Measurements from ENCODE around the gene MLF2. TPM values are rescaled to one million over a fixed set of nuclear protein-coding genes. Genes with fewer than 3 reads are reported as not detected.

Gene MLF2
- total RNA-seq, 2 experiments from 2014 or later = 79.7 to 87.3 TPM

- Histone ChIP-seq H3K4me2 (ENCODE audit: low read length) (peak overlapping the region; percentile 93), H3K36me3 (ENCODE audit: insufficient read depth, low read length) (peaks cover 6% of the 10 kb centered on the region; the same call in 1 of the 2 replicates), H4K20me1 (ENCODE audit: insufficient read depth, low read length) (no peaks in the 10 kb centered on the region), H3K4me3 (ENCODE audit: low read depth, low read length, poor library complexity, severe bottlenecking) (peak overlapping the region; percentile 69), H3K9me2 (ENCODE audit: insufficient read depth, low read length) (no peaks in the 10 kb centered on the region), H3K27ac (ENCODE audit: low read depth, low read length, poor library complexity, severe bottlenecking) (peak overlapping the region; percentile 96), H3K79me2 (ENCODE audit: insufficient read depth, low read depth, low read length) (peaks cover 16% of the 10 kb centered on the region; the same call in 1 of the 2 replicates), H3K9me3 (ENCODE audit: low read length) (no peaks in the 10 kb centered on the region), H3K4me1 (ENCODE audit: insufficient read depth, low read length, poor library complexity, severe bottlenecking) (peaks cover 70% of the 10 kb centered on the region), H2AFZ (ENCODE audit: low read length) (no peak overlapping the region)
- BruUV-seq (replicated peaks) = no TSS peak
- no peak for DNase-seq (ENCODE audit: low spot score)
- intact Hi-C loops (cut with micrococcal nuclease; ENCODE audit: unreplicated experiment) = loop anchor here (1.0 to 10.0 kb wide), 3 partner anchors 144 to 274 kb away; partner anchors contain the start of genes MRPL51 and NCAPD2
- ChIA-PET POLR2A (interaction anchor here (0.5 to 2.9 kb wide), 3 partner anchors 25 to 225 kb away, joined by 4 to 10 read pairs (median 6); partner anchors contain the start of genes COPS7A and MLF2), CTCF (ENCODE audit: unreplicated experiment) (interaction anchor here (0.5 to 1.3 kb wide), 5 partner anchors 9 to 257 kb away, joined by 3 to 12 read pairs (median 4); partner anchors contain the start of genes COPS7A, MLF2 and ZNF384)
- TF ChIP-seq EZH2phosphoT487 (IDR thresholded peaks at IDR 0.05; ENCODE audit: borderline replicate concordance, low read depth, low read length) = no peak
- TF ChIP-seq CTCF (conservative IDR thresholded peaks at IDR 0.05; ENCODE audit: low read length) = no peak
Observed at GRCh38 chr12:6698352-6699046, 54.4 kb downstream of the MLF2 start.

Small RNA genes lying within 50 kb of the gene (small RNA-seq; reads per million reads assigned to genes)
- gene RNU6-781P = not detected

Other genes starting within 250 kb of the MLF2 start
- 3,369 and 3,801 TPM in 2 replicates for gene GAPDH, start 218.6 kb downstream of the MLF2 start, total RNA-seq (2014; rRNA removed; shearing (Covaris generic))
- gene GAPDH, start 218.6 kb downstream of the MLF2 start, total RNA-seq (2022) = 3,794 and 4,502 TPM in 2 replicates
- gene IFFO1, start 197.1 kb downstream of the MLF2 start, total RNA-seq (2014; rRNA removed; shearing (Covaris generic)) = 16.9 and 25.4 TPM in 2 replicates
- gene IFFO1, start 197.1 kb downstream of the MLF2 start, total RNA-seq (2022) = 30.5 and 32.3 TPM in 2 replicates
- 87.9 and 116 TPM in 2 replicates for gene NOP2, start 184.8 kb downstream of the MLF2 start, total RNA-seq (2014; rRNA removed; shearing (Covaris generic))
- gene NOP2, start 184.8 kb downstream of the MLF2 start, total RNA-seq (2022) = 86.5 and 100 TPM in 2 replicates
- 287 and 319 TPM in 2 replicates for gene CHD4, start 145.8 kb downstream of the MLF2 start, total RNA-seq (2014; rRNA removed; shearing (Covaris generic))
- gene CHD4, start 145.8 kb downstream of the MLF2 start, total RNA-seq (2022) = 247 and 267 TPM in 2 replicates
- gene LPAR5, start 117.2 kb downstream of the MLF2 start, total RNA-seq (2014; rRNA removed; shearing (Covaris generic)) = 7.7 and 14.4 TPM in 2 replicates
- gene LPAR5, start 117.2 kb downstream of the MLF2 start, total RNA-seq (2022) = 25.3 and 25.6 TPM in 2 replicates
- 3.6 and 4.4 TPM in 2 replicates for gene ACRBP, start 105.7 kb downstream of the MLF2 start, total RNA-seq (2014; rRNA removed; shearing (Covaris generic))
- 9.3 and 9.4 TPM in 2 replicates for gene ACRBP, start 105.7 kb downstream of the MLF2 start, total RNA-seq (2022)
- gene ING4, start 90.0 kb downstream of the MLF2 start, total RNA-seq (2014; rRNA removed; shearing (Covaris generic)) = 27.1 and 38.1 TPM in 2 replicates
- gene ING4, start 90.0 kb downstream of the MLF2 start, total RNA-seq (2022) = 30.8 and 37.0 TPM in 2 replicates
- gene ZNF384, start 63.8 kb downstream of the MLF2 start, total RNA-seq (2014; rRNA removed; shearing (Covaris generic)) = 48.2 and 48.6 TPM in 2 replicates
- gene ZNF384, start 63.8 kb downstream of the MLF2 start, total RNA-seq (2022) = 95.5 and 109 TPM in 2 replicates
- 0.98 and 1.2 TPM in 2 replicates for gene PIANP, start 52.3 kb downstream of the MLF2 start, total RNA-seq (2014; rRNA removed; shearing (Covaris generic))
- gene PIANP, start 52.3 kb downstream of the MLF2 start, total RNA-seq (2022) = 15.2 and 15.4 TPM in 2 replicates
- gene COPS7A, start 29.1 kb downstream of the MLF2 start, total RNA-seq (2014; rRNA removed; shearing (Covaris generic)) = 64.8 and 71.2 TPM in 2 replicates
- gene COPS7A, start 29.1 kb downstream of the MLF2 start, total RNA-seq (2022) = 51.1 and 53.8 TPM in 2 replicates
- 6.3 and 7.8 TPM in 2 replicates for gene PTMS, start 13.2 kb upstream of the MLF2 start, total RNA-seq (2014; rRNA removed; shearing (Covaris generic))
- 9.8 and 11.8 TPM in 2 replicates for gene PTMS, start 13.2 kb upstream of the MLF2 start, total RNA-seq (2022)
- gene LAG3, start 19.4 kb upstream of the MLF2 start, total RNA-seq (2014; rRNA removed; shearing (Covaris generic)) = 0.19 and 0.62 TPM in 2 replicates
- gene LAG3, start 19.4 kb upstream of the MLF2 start, total RNA-seq (2022) = 0.26 TPM in 1 of 2 replicates, not detected in the other
- gene CD4, start 36.4 kb upstream of the MLF2 start, total RNA-seq (2014; rRNA removed; shearing (Covaris generic)) = not detected in 2 replicates
- gene CD4, start 36.4 kb upstream of the MLF2 start, total RNA-seq (2022) = not detected in 2 replicates
- gene GPR162, start 68.7 kb upstream of the MLF2 start, total RNA-seq (2014; rRNA removed; shearing (Covaris generic)) = not detected in 2 replicates
- gene GPR162, start 68.7 kb upstream of the MLF2 start, total RNA-seq (2022) = not detected in 2 replicates
- 0.54 and 1.0 TPM in 2 replicates for gene P3H3, start 75.3 kb upstream of the MLF2 start, total RNA-seq (2014; rRNA removed; shearing (Covaris generic))
- gene P3H3, start 75.3 kb upstream of the MLF2 start, total RNA-seq (2022) = 0.50 and 0.93 TPM in 2 replicates
- 3.6 and 5.0 TPM in 2 replicates for gene GNB3, start 87.8 kb upstream of the MLF2 start, total RNA-seq (2014; rRNA removed; shearing (Covaris generic))
- 20.4 and 23.7 TPM in 2 replicates for gene GNB3, start 87.8 kb upstream of the MLF2 start, total RNA-seq (2022)
- 160 and 222 TPM in 2 replicates for gene CDCA3, start 98.1 kb upstream of the MLF2 start, total RNA-seq (2014; rRNA removed; shearing (Covaris generic))
- gene CDCA3, start 98.1 kb upstream of the MLF2 start, total RNA-seq (2022) = 151 and 161 TPM in 2 replicates
- gene USP5, start 99.0 kb upstream of the MLF2 start, total RNA-seq (2014; rRNA removed; shearing (Covaris generic)) = 65.9 and 70.4 TPM in 2 replicates
- 112 and 129 TPM in 2 replicates for gene USP5, start 99.0 kb upstream of the MLF2 start, total RNA-seq (2022)
- 596 and 608 TPM in 2 replicates for gene TPI1, start 114.4 kb upstream of the MLF2 start, total RNA-seq (2014; rRNA removed; shearing (Covaris generic))
- gene TPI1, start 114.4 kb upstream of the MLF2 start, total RNA-seq (2022) = 519 and 801 TPM in 2 replicates
- 7.8 and 8.3 TPM in 2 replicates for gene SPSB2, start 120.2 kb upstream of the MLF2 start, total RNA-seq (2014; rRNA removed; shearing (Covaris generic))
- gene SPSB2, start 120.2 kb upstream of the MLF2 start, total RNA-seq (2022) = 8.5 and 10.8 TPM in 2 replicates
- 15.7 and 17.7 TPM in 2 replicates for gene LRRC23, start 151.7 kb upstream of the MLF2 start, total RNA-seq (2014; rRNA removed; shearing (Covaris generic))
- gene LRRC23, start 151.7 kb upstream of the MLF2 start, total RNA-seq (2022) = 19.8 and 20.2 TPM in 2 replicates
- 24.9 and 29.3 TPM in 2 replicates for gene ENO2, start 161.4 kb upstream of the MLF2 start, total RNA-seq (2014; rRNA removed; shearing (Covaris generic))
- 79.6 and 89.5 TPM in 2 replicates for gene ENO2, start 161.4 kb upstream of the MLF2 start, total RNA-seq (2022)
- gene ATN1, start 174.8 kb upstream of the MLF2 start, total RNA-seq (2014; rRNA removed; shearing (Covaris generic)) = 0.98 and 3.1 TPM in 2 replicates
- 4.9 and 6.7 TPM in 2 replicates for gene ATN1, start 174.8 kb upstream of the MLF2 start, total RNA-seq (2022)
- gene RNU7-1, start 190.7 kb upstream of the MLF2 start, total RNA-seq (2014; rRNA removed; shearing (Covaris generic)) = not detected in 2 replicates
- not detected in 2 replicates for gene RNU7-1, start 190.7 kb upstream of the MLF2 start, total RNA-seq (2022)
- 315 and 319 TPM in 2 replicates for gene C12orf57, start 190.9 kb upstream of the MLF2 start, total RNA-seq (2014; rRNA removed; shearing (Covaris generic))
- 126 and 130 TPM in 2 replicates for gene C12orf57, start 190.9 kb upstream of the MLF2 start, total RNA-seq (2022)
- 37.1 and 42.9 TPM in 2 replicates for gene PTPN6, start 198.2 kb upstream of the MLF2 start, total RNA-seq (2014; rRNA removed; shearing (Covaris generic))
- 110 and 116 TPM in 2 replicates for gene PTPN6, start 198.2 kb upstream of the MLF2 start, total RNA-seq (2022)
- 330 and 358 TPM in 2 replicates for gene PHB2, start 217.5 kb upstream of the MLF2 start, total RNA-seq (2014; rRNA removed; shearing (Covaris generic))
- gene PHB2, start 217.5 kb upstream of the MLF2 start, total RNA-seq (2022) = 379 and 412 TPM in 2 replicates
- gene EMG1, start 217.8 kb upstream of the MLF2 start, total RNA-seq (2014; rRNA removed; shearing (Covaris generic)) = 60.4 and 61.7 TPM in 2 replicates
- gene EMG1, start 217.8 kb upstream of the MLF2 start, total RNA-seq (2022) = 82.7 and 99.0 TPM in 2 replicates

Measured in OCI-LY7 (cell line).